Hepatocyte (in vitro differentiated cells): ENCODE data around the gene FAM177B. TPM values are rescaled to one million over a fixed set of nuclear protein-coding genes. Genes with fewer than 3 reads are reported as not detected.

Source experiments
- DNase-seq: peaks from one replicate; pipeline ENCODE4 v3.0.0-alpha.2; 2016; ENCODE audit warnings: low spot score
- H2AFZ ChIP-seq: fragments of 200-600 bp; sonication (generic); 2 replicates; pipeline ENCODE4 v1.6.0; 2016; ENCODE audit warnings: antibody characterized with exemption, mild to moderate bottlenecking
- H3K27ac ChIP-seq: fragments of 200-600 bp; sonication (generic); 2 replicates; pipeline ENCODE4 v1.5.1; 2016; ENCODE audit warnings: mild to moderate bottlenecking
- H3K27me3 ChIP-seq: fragments of 200-600 bp; sonication (generic); 2 replicates; pipeline ENCODE4 v1.6.1; 2016
- H3K36me3 ChIP-seq: fragments of 200-600 bp; sonication (generic); replicated peaks from 2 replicates; pipeline ENCODE4 v1.5.1; 2016; ENCODE audit warnings: low read depth; ENCODE audit not compliant: insufficient read depth
- H3K4me1 ChIP-seq: fragments of 200-600 bp; sonication (generic); 2 replicates; pipeline ENCODE4 v1.5.1; 2016; ENCODE audit warnings: mild to moderate bottlenecking, moderate library complexity; ENCODE audit not compliant: insufficient read depth
- H3K4me2 ChIP-seq: fragments of 200-600 bp; sonication (generic); 2 replicates; pipeline ENCODE4 v1.6.0; 2016
- H3K4me3 ChIP-seq: fragments of 200-600 bp; sonication (generic); 2 replicates; pipeline ENCODE4 v1.5.1; 2016; ENCODE audit warnings: mild to moderate bottlenecking
- H3K79me2 ChIP-seq: fragments of 200-600 bp; sonication (generic); 2 replicates; pipeline ENCODE4 v1.6.0; 2017; ENCODE audit warnings: mild to moderate bottlenecking
- H3K9me2 ChIP-seq: fragments of 200-600 bp; sonication (generic); replicated peaks from 2 replicates; pipeline ENCODE4 v1.6.0; 2017; ENCODE audit warnings: mild to moderate bottlenecking; ENCODE audit not compliant: insufficient read depth
- H3K9me3 ChIP-seq: fragments of 200-600 bp; sonication (generic); 2 replicates; pipeline ENCODE4 v1.5.1; 2016; ENCODE audit warnings: low read depth, mild to moderate bottlenecking
- H4K20me1 ChIP-seq: fragments of 200-600 bp; sonication (generic); 2 replicates; pipeline ENCODE4 v1.6.0; 2016; ENCODE audit warnings: mild to moderate bottlenecking; ENCODE audit not compliant: insufficient read depth, poor library complexity, severe bottlenecking
- CTCF ChIP-seq: fragments of 200-600 bp; sonication (generic); IDR thresholded peaks from 2 replicates; pipeline ENCODE4 v1.5.1; 2016; ENCODE audit warnings: antibody characterized with exemption, mild to moderate bottlenecking; ENCODE audit not compliant: poor library complexity
- EZH2 ChIP-seq: fragments of 200-600 bp; sonication (generic); IDR thresholded peaks from 2 replicates; pipeline ENCODE4 v1.6.1; 2016; ENCODE audit warnings: antibody characterized with exemption, mild to moderate bottlenecking, borderline replicate concordance
- EZH2phosphoT487 ChIP-seq: fragments of 200-600 bp; sonication (generic); IDR thresholded peaks from one replicate; pipeline ENCODE4 v1.6.1; 2018; ENCODE audit warnings: antibody characterized with exemption, mild to moderate bottlenecking, low read depth, moderate library complexity; ENCODE audit not compliant: unreplicated experiment, severe bottlenecking
- WGBS: methylation state at CpG from one replicate; pipeline ENCODE4 v1.1.6; 2016; ENCODE audit warnings: low lambda C conversion rate; ENCODE audit errors: missing lambda C conversion rate; 5-methylcytosine and 5-hydroxymethylcytosine counted together
- polyA plus RNA-seq: library from polyadenylated mRNA; unstranded; fragments of >200 nt; fragmentation: Nextera tagmentation; extraction: Ambion mirVana; gene quantifications from 2 replicates; pipeline ENCODE4 v1.2.1, GENCODE V29; 2016
- total RNA-seq: library from RNA; depleted of rRNA; stranded (reverse); fragments of >200 nt; gene quantifications from 2 replicates; pipeline ENCODE4 v1.2.3, GENCODE V29; 2014

FAM177B gene
- total and polyA plus RNA-seq, 2 experiments from 2014 or later = 0.19 to 1.7 TPM

- H3K4me3 ChIP-seq = no peak overlapping the region
- DNase-seq = no peak
- 100% methylated on average over 3 of the region's 3 CpGs for WGBS
- no peaks in the 10 kb centered on the region for H3K9me2 ChIP-seq
- peaks cover 9% of the 10 kb centered on the region for H3K36me3 ChIP-seq
- H3K27me3 ChIP-seq = no peaks in the 10 kb centered on the region
- H3K4me1 ChIP-seq = no peaks in the 10 kb centered on the region
- H3K9me3 ChIP-seq = no peaks in the 10 kb centered on the region
- TF ChIP-seq EZH2phosphoT487 = no peak
- TF ChIP-seq CTCF = no peak
- no peak for TF ChIP-seq EZH2
- no peaks in the 10 kb centered on the region for H4K20me1 ChIP-seq
- no peak overlapping the region for H2AFZ ChIP-seq
- H3K4me2 ChIP-seq = no peak overlapping the region
- H3K79me2 ChIP-seq = no peaks in the 10 kb centered on the region
- no peak overlapping the region for H3K27ac ChIP-seq
Measured at GRCh38 chr1:222732216-222733159, 4.5 kb upstream of the FAM177B start.

GRCh38 chr1:222734740-222735139, 2.3 kb upstream of the FAM177B start:
- no peak for DNase-seq
- Histone ChIP-seq H4K20me1 (no peaks in the 10 kb centered on the region), H3K36me3 (no peaks in the 10 kb centered on the region), H3K27ac (no peak overlapping the region), H3K4me3 (no peak overlapping the region), H2AFZ (no peak overlapping the region), H3K9me2 (no peaks in the 10 kb centered on the region), H3K9me3 (no peaks in the 10 kb centered on the region), H3K27me3 (no peaks in the 10 kb centered on the region), H3K4me1 (no peaks in the 10 kb centered on the region), H3K79me2 (no peaks in the 10 kb centered on the region), H3K4me2 (no peak overlapping the region)
- TF ChIP-seq EZH2phosphoT487 = no peak
- TF ChIP-seq CTCF = no peak
- no peak for TF ChIP-seq EZH2
- 97% methylated on average over 1 of the region's 1 CpG for WGBS

- 56% methylated on average over 5 of the region's 5 CpGs for WGBS
- no peaks in the 10 kb centered on the region for H3K9me2 ChIP-seq
- H3K79me2 ChIP-seq = no peaks in the 10 kb centered on the region
- H3K27me3 ChIP-seq = no peaks in the 10 kb centered on the region
- H2AFZ ChIP-seq = no peak overlapping the region
- H3K4me2 ChIP-seq = no peak overlapping the region
- no peak for DNase-seq
- H3K4me3 ChIP-seq = no peak overlapping the region
- no peaks in the 10 kb centered on the region for H3K9me3 ChIP-seq
- peak overlapping the region; percentile 30 for H3K27ac ChIP-seq
- no peaks in the 10 kb centered on the region for H3K4me1 ChIP-seq
- no peaks in the 10 kb centered on the region for H4K20me1 ChIP-seq
- no peaks in the 10 kb centered on the region for H3K36me3 ChIP-seq
- TF ChIP-seq CTCF (no peak), EZH2phosphoT487 (no peak), EZH2 (no peak)
Measured at GRCh38 chr1:222736470-222736869, 532 bp upstream of the FAM177B start.
